ENCODE results near the gene NCOR2.

Gene NCOR2

DNA sequence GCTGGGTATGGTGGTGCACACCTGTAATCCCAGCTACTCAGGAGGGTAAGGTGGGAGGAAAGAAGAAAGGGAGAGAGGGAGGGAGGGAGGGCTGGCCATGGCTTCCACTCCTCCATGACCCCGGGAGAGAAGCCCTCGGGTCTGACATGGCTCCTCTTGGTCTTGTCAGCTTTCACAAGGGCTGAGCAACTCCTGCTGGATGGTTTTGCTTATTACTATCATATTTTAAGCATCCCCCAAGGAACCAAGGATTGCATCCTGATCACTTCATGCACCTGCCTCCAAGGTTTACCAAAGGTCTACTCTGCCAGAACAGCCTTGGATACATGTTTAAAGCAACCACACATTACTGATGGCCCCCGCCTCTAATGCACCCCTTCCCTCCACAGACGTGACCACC lies 28.0 kb upstream of the NCOR2 start:
- TF ChIP-seq, protein P1, sequence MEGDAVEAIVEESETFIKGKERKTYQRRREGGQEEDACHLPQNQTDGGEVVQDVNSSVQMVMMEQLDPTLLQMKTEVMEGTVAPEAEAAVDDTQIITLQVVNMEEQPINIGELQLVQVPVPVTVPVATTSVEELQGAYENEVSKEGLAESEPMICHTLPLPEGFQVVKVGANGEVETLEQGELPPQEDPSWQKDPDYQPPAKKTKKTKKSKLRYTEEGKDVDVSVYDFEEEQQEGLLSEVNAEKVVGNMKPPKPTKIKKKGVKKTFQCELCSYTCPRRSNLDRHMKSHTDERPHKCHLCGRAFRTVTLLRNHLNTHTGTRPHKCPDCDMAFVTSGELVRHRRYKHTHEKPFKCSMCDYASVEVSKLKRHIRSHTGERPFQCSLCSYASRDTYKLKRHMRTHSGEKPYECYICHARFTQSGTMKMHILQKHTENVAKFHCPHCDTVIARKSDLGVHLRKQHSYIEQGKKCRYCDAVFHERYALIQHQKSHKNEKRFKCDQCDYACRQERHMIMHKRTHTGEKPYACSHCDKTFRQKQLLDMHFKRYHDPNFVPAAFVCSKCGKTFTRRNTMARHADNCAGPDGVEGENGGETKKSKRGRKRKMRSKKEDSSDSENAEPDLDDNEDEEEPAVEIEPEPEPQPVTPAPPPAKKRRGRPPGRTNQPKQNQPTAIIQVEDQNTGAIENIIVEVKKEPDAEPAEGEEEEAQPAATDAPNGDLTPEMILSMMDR (IDR thresholded peaks at IDR 0.05; ENCODE audit: low read depth, low read length), result no peak
- no peak for DNase-seq (ENCODE audit: extremely low read depth, low read depth)

DNA sequence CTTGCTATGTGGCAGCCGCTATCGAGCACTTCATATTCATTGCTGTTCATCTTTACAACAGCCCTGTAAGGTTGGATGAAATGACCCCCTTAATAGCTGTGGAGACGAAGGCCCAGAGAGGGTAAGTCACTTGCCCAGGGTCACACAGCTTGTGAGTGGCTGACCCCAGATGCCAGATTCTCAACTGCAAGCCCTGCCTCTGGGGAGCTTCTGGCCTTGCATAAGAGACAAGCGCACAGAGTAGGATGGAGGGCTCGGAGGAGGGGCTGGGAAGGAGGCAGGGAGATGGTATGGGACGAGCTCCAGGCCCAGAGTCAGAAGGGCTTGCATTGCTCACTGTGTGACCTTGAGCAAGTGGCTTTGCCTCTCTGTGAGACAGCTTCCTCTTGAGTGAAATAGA lies 27.4 kb upstream of the NCOR2 start:
- DNase-seq (ENCODE audit: extremely low read depth, low read depth), result no peak
- TF ChIP-seq, protein P1 (IDR thresholded peaks at IDR 0.05; ENCODE audit: low read depth, low read length), result no peak

DNA sequence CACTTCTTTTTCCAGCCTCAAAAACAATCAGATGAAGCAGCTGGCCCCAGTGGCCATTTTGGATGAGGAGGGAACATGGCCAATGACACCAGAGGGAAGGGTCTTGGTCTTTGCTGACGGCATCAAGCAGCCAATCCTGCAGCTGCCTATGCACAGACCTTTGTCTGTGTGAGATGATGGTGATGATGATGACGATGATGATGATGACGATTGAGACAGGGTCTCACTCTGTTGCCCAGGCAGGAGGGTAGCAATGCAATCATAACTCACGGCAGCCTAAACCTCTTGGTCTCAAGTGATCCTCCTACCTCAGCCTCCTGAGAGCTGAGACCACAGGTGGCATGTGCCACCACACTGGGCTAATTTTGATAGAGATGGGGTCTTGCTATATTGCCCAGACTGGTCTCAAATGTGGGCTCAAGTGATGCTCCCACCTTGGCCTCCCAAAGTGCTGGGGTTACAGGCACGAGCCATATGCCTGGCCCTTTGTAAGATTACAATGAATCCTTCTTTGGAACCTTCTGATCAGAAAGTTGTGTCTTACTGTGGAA lies 26.5 kb upstream of the NCOR2 start:
- TF ChIP-seq, protein P1 (IDR thresholded peaks at IDR 0.05; ENCODE audit: low read depth, low read length), result no peak
- DNase-seq (ENCODE audit: extremely low read depth, low read depth), result no peak

DNA sequence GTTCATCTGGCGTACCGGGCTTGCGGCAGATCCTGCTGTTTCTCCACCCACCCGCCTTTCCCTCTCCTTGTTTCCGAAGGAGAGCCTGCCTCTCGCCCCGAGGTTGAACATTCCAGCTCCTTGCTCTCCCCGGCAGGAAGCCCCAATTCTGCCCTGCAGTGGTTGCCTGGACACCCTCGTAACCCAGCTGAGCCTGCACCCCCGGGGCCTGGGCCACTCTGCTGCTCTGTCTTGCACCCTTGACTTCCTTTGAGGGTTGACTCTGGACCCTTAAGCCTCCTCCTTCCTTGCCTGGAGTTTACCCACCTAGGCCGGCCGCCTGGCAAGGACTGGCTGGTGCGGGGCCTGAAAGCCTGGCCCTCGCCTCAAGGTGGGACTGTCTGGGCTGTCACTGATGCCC lies 25.8 kb upstream of the NCOR2 start:
- no peak for DNase-seq (ENCODE audit: extremely low read depth, low read depth)
- TF ChIP-seq, protein P1 (IDR thresholded peaks at IDR 0.05; ENCODE audit: low read depth, low read length), result no peak

GRCh38 chr12:124592481-124593160 lies 25.2 kb upstream of the NCOR2 start:
- TF ChIP-seq, protein P1 (IDR thresholded peaks at IDR 0.05; ENCODE audit: low read depth, low read length), result no peak
- no peak for DNase-seq (ENCODE audit: extremely low read depth, low read depth)

DNA sequence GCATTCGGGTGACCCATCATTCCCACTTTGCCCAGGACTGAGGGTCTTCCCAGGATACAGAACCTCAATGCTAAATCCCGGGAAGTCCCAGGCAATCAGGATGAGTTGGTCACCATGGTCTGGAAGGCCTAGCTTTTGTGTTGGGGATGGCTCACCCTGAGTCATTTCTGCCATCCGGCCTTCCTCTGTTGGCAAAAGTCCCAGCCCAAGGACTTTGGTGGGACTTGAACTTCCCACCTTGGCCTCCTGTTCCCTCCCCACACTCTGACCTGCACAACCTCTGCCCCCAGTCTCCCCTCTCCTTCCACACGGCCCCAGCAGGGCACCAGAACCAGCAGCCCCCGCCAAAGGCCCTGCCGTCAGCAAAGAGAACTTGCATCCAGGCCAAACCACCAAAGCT lies 24.6 kb upstream of the NCOR2 start:
- TF ChIP-seq, protein P1 (IDR thresholded peaks at IDR 0.05; ENCODE audit: low read depth, low read length), result no peak
- no peak for DNase-seq (ENCODE audit: extremely low read depth, low read depth)

DNA sequence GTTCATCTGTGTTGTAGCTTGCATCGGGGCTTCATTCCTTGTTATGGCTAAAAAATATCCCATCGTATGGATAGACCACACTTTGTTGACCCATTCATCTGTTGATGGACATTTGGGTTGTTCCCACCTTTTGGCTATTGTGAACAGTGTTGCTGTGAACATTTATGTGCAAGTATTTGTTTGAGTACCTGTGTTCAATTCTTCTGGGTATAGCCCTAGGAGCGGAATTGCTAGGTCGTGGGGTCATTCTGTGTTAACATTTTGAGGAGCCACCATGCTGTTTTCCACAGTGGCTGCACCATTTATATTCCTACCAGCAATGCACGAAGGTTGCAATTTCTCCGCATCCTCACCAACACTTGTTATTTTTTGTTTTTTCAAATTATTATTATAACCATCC lies 23.0 kb upstream of the NCOR2 start:
- TF ChIP-seq, protein P1 (IDR thresholded peaks at IDR 0.05; ENCODE audit: low read depth, low read length), result no peak
- no peak for DNase-seq (ENCODE audit: extremely low read depth, low read depth)
